ENCODE data around the gene OR10H3.

OR10H3 gene

DNA sequence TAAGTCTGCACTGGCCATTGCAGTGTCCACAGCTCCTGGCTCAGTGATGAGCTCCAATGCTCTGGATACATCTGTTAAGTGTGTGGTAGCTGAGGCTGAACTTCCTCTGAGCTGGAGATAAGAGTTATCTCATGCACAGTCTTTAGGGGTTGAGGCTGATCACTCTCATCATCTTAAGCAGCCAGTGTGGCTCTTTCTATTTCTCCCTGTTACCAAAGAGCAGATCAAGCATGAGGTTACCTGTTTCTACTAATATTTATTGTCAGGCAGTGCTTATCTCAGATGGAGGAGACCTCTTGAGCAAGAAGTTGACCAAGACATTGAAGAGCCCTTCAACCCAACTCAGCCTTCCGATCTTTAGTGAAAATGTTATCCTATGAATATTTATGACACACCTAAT lies 16.5 kb upstream of the OR10H3 start:
- TF ChIP-seq CTCF (IDR thresholded peaks at IDR 0.05; ENCODE audit: low read depth, low read length), result no peak
- no peak overlapping the region for H3K4me3 ChIP-seq (ENCODE audit: low read depth, low read length)

DNA sequence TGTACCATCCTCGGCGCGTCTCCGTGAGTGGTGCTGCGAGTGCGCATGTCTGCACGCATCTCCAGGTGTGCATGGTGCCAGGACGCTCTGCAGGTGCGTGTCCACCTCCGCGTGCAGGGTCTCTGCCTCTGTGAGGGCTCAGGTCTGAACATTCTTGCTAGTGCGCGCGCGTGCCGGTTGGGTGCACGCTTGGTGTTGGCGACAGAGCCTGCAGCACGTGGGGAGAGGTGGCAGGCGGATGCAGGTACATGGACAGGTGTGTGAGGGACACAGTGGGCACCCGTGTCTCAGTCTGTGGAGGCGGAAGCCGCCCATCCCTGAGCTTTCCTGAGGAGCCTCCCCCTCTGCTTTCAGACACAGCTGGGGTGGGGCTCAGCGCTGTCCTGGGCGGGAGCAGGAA lies 14.8 kb upstream of the OR10H3 start:
- H3K4me3 ChIP-seq (ENCODE audit: low read depth, low read length), result no peak overlapping the region
- no peak for TF ChIP-seq CTCF (IDR thresholded peaks at IDR 0.05; ENCODE audit: low read depth, low read length)

GRCh38 chr19:15727724-15728123 lies 10.1 kb upstream of the OR10H3 start, which contains the start of gene OR10H2:
Gene OR10H2 (plus strand): TSS chr19:15728024. CDS start chr19:15728044, 20 bp downstream.
- no peak within 1 kb of the TSS for H3K4me3 ChIP-seq (ENCODE audit: low read depth, low read length)
- TF ChIP-seq CTCF (IDR thresholded peaks at IDR 0.05; ENCODE audit: low read depth, low read length), result no peak

DNA sequence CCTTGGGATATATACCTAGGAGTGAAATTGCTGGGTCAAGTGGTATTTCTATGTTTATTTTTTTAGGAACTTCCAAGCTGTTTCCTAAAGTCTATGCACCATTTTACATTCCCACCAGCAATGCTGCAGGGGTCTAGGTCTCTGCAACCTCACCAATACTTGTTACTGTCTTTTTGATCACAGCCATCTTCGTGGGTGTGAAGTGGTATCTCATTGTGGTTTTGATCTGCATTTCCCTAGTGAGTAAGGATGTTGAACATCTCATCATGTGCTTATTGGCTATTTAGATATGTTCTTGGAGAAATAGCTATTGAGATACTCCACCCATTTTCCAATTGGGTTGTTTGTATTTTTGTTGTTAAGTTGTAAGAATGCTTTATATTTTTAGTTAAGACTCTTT lies 7.2 kb upstream of the OR10H3 start:
- no peak for TF ChIP-seq CTCF (IDR thresholded peaks at IDR 0.05; ENCODE audit: low read depth, low read length)
- H3K4me3 ChIP-seq (ENCODE audit: low read depth, low read length), result no peak overlapping the region

DNA sequence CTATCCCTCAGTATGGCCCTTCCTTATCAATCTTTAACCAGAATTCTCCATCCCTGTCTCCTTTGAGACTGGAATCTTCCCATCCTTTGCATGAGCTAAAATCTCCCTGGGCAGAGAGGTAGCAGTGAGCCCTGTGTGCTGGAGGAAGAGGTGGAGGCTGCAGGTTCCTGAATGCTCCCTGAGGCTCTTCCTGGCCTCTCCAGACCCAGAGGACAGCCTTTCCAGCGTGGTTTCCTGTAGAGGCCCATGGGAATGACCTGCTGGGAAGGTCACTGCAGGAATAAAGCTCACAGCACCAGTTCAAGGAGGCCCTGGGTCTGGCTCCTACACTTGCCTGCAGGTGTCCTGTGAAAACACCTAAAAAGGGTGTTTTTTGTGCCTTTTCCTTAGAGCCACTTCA lies 5.4 kb upstream of the OR10H3 start:
- TF ChIP-seq CTCF (IDR thresholded peaks at IDR 0.05; ENCODE audit: low read depth, low read length), result no peak
- no peak overlapping the region for H3K4me3 ChIP-seq (ENCODE audit: low read depth, low read length)

- H3K4me3 ChIP-seq (ENCODE audit: low read depth, low read length), result no peak overlapping the region
- TF ChIP-seq CTCF (IDR thresholded peaks at IDR 0.05; ENCODE audit: low read depth, low read length), result no peak
Measured at GRCh38 chr19:15733895-15734294, 3.9 kb upstream of the OR10H3 start.

DNA sequence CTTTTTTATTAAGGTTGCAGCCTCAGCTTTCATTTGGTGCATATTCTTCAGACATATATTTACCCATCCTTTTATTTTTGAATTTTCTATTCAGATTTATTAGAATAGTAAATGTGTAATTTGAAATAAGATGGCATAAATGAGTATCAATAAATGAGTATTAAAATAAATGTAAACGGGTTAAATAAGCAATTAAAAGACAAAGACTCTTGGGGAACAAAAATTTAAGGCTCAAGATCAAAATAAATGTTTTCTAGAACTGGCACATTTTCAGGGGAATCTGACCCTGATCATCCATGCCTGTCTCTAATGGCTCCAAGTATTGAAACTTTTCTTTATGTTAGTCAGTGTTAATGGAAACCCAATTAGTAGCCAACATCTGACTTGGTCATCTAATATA lies 3.0 kb downstream of the OR10H3 start:
- TF ChIP-seq CTCF (IDR thresholded peaks at IDR 0.05; ENCODE audit: low read depth, low read length), result no peak

More for the DNA sequence above, 3.0 kb downstream of the OR10H3 start:
- H3K4me3 ChIP-seq (ENCODE audit: low read depth, low read length), result no peak overlapping the region
